GM12864 (cell line): Measurements from ENCODE around the gene CDS2.

Experiments
- DNase-seq: peaks from one replicate; pipeline ENCODE4 v3.0.0-alpha.2; 2011; ENCODE audit warnings: low read depth
- H3K4me3 ChIP-seq: 2 replicates; pipeline ENCODE4 v1.5.1; 2011; ENCODE audit warnings: mild to moderate bottlenecking, low read depth, low read length, control low read depth
- CTCF ChIP-seq: IDR thresholded peaks from 2 replicates; pipeline ENCODE4 v1.5.1; 2011; ENCODE audit warnings: low read depth, mild to moderate bottlenecking, moderate library complexity, low read length, control low read depth, inconsistent platforms; ENCODE audit errors: missing control alignments

CDS2 gene

GRCh38 chr20:5131502-5131901 is 4.7 kb downstream of the CDS2 start:
- no peak for TF ChIP-seq CTCF
- no peak for DNase-seq
- no peak overlapping the region for H3K4me3 ChIP-seq

GRCh38 chr20:5133998-5134397 is 7.2 kb downstream of the CDS2 start:
- no peak for DNase-seq

GRCh38 chr20:5135363-5136012 is 8.7 kb downstream of the CDS2 start:
- no peak for TF ChIP-seq CTCF
- no peak overlapping the region for H3K4me3 ChIP-seq
- DNase-seq = no peak

More at GRCh38 chr20:5133998-5134397, 7.2 kb downstream of the CDS2 start:
- TF ChIP-seq CTCF = no peak
- H3K4me3 ChIP-seq = no peak overlapping the region

GRCh38 chr20:5136096-5136495 is 9.3 kb downstream of the CDS2 start:
- no peak for DNase-seq
- TF ChIP-seq CTCF = no peak
- H3K4me3 ChIP-seq = no peak overlapping the region

GRCh38 chr20:5140195-5140594 is 13.4 kb downstream of the CDS2 start:
- no peak for TF ChIP-seq CTCF
- H3K4me3 ChIP-seq = no peak overlapping the region

DNA sequence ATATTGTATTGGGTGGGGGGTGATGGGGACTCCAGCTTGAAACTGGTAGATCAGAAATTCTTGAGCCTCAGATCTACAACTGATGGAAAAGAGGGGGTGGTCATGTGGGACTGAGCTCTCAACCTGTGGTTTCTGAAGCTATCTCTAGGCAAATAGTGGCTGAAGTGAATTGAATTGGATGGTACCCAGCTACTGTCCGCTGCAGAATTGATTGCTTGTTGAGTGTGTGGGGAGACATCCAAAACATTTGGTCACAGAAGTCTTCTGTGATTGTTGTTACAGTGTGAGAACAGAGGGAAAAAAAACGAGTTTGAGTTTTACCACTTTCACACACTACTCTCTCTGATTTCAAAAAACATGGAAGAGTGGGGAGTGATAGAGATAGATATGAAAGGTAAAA is 14.8 kb downstream of the CDS2 start:
- TF ChIP-seq CTCF = no peak
- no peak overlapping the region for H3K4me3 ChIP-seq
- DNase-seq = no peak

More at GRCh38 chr20:5140195-5140594, 13.4 kb downstream of the CDS2 start:
- no peak for DNase-seq

DNA sequence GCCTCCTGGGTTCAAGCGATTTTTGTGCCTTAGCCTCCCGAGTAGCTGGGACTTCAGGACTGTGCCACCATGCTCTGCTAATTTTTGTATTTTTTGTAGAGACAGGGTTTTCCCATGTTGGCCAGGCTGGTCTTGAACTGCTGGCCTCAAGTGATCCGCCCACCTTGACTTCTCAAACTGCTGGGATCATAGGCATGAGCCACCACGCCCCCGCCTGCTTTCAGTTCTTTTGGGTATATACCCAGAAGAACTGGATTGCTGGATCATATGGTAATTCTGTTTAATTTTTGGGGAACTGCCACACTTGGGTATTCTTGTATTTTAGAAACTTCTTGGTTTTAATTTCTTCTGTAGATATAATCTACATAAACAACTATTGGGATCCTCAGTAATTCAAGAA is 17.0 kb downstream of the CDS2 start:
- DNase-seq = no peak
- TF ChIP-seq CTCF = no peak

More for the DNA sequence above, 17.0 kb downstream of the CDS2 start:
- H3K4me3 ChIP-seq = no peak overlapping the region
